Kidney epithelial cell (primary cell): ENCODE results near the gene PRR5. TPM values are rescaled to one million over a fixed set of nuclear protein-coding genes. Genes with fewer than 3 reads are reported as not detected.
A peak's percentile ranks its signal among the peaks of the same experiment; 100 is the strongest.
"Not testable (repeated sequence)": the region's sequence is repeated elsewhere in the genome, so short reads cannot be mapped to it uniquely, and the experiment has no call there.

Source experiments
- DNase-seq: peaks from one replicate; pipeline ENCODE4 v3.0.0-alpha.2; 2010; ENCODE audit warnings: low read depth
- H3K27me3 ChIP-seq: 2 replicates; pipeline ENCODE4 v1.6.0; 2011; ENCODE audit warnings: low read length; ENCODE audit not compliant: control insufficient read depth, insufficient read depth
- H3K36me3 ChIP-seq: 2 replicates; pipeline ENCODE4 v1.5.1; 2011; ENCODE audit warnings: low read length; ENCODE audit not compliant: control insufficient read depth, insufficient read depth
- H3K4me3 ChIP-seq: 2 replicates; pipeline ENCODE4 v1.5.1; 2011; ENCODE audit warnings: low read depth, mild to moderate bottlenecking, control low read depth, low read length
- CTCF ChIP-seq: IDR thresholded peaks from 2 replicates; pipeline ENCODE4 v1.5.1; 2011; ENCODE audit warnings: mild to moderate bottlenecking, moderate library complexity, low read length, control low read depth, inconsistent platforms; ENCODE audit not compliant: insufficient read depth, poor library complexity, severe bottlenecking
- total RNA-seq: library from RNA; depleted of rRNA; stranded (reverse); fragments of >200 nt; gene quantifications from 2 replicates; pipeline ENCODE4 v1.2.3, GENCODE V29; 2015

PRR5 gene
- total RNA-seq, 1 donor from 2014 or later, result 14.3 TPM

GRCh38 chr22:44670220-44670988 is 31.6 kb upstream of the PRR5 start:
- Histone ChIP-seq H3K4me3 (no peak overlapping the region), H3K27me3 (peaks cover 41% of the 10 kb centered on the region), H3K36me3 (no peaks in the 10 kb centered on the region)
- TF ChIP-seq CTCF, result no peak
- DNase-seq, result no peak

- no peak overlapping the region for H3K4me3 ChIP-seq
- DNase-seq, result peak; percentile 28
- peaks cover 42% of the 10 kb centered on the region for H3K27me3 ChIP-seq
- TF ChIP-seq CTCF, result no peak
- no peaks in the 10 kb centered on the region for H3K36me3 ChIP-seq
Observed at GRCh38 chr22:44671742-44672141, 30.3 kb upstream of the PRR5 start.

DNA sequence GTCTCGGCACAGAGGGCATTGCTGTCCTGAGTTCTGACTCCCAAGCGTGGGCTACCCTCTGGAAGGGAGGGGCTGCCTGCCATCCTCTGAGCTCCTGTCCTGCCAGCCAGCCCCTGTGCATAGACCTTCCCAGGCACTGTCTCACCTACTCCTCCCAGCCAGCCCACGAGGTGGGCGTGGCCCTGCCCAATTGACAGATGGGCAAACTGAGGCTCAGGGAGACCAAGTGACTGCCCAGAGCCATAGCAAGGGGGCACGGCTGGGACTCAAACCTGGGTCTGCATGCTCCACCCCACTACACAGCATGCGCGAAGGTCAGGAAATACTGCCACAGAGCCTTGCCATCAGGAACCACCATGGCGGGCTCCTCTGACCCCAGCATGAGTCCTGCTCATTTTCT is 29.4 kb upstream of the PRR5 start:
- Histone ChIP-seq H3K27me3 (peaks cover 36% of the 10 kb centered on the region), H3K36me3 (no peaks in the 10 kb centered on the region), H3K4me3 (no peak overlapping the region)
- no peak for DNase-seq
- TF ChIP-seq CTCF, result no peak

GRCh38 chr22:44673406-44673805 is 28.6 kb upstream of the PRR5 start:
- TF ChIP-seq CTCF, result no peak
- DNase-seq, result no peak
- no peak overlapping the region for H3K4me3 ChIP-seq
- H3K27me3 ChIP-seq, result peaks cover 32% of the 10 kb centered on the region
- H3K36me3 ChIP-seq, result no peaks in the 10 kb centered on the region

GRCh38 chr22:44676066-44676440 is 26.0 kb upstream of the PRR5 start:
- DNase-seq, H3K4me3 ChIP-seq, H3K36me3 ChIP-seq: not testable (repeated sequence)
- peaks cover 11% of the 10 kb centered on the region for H3K27me3 ChIP-seq

DNA sequence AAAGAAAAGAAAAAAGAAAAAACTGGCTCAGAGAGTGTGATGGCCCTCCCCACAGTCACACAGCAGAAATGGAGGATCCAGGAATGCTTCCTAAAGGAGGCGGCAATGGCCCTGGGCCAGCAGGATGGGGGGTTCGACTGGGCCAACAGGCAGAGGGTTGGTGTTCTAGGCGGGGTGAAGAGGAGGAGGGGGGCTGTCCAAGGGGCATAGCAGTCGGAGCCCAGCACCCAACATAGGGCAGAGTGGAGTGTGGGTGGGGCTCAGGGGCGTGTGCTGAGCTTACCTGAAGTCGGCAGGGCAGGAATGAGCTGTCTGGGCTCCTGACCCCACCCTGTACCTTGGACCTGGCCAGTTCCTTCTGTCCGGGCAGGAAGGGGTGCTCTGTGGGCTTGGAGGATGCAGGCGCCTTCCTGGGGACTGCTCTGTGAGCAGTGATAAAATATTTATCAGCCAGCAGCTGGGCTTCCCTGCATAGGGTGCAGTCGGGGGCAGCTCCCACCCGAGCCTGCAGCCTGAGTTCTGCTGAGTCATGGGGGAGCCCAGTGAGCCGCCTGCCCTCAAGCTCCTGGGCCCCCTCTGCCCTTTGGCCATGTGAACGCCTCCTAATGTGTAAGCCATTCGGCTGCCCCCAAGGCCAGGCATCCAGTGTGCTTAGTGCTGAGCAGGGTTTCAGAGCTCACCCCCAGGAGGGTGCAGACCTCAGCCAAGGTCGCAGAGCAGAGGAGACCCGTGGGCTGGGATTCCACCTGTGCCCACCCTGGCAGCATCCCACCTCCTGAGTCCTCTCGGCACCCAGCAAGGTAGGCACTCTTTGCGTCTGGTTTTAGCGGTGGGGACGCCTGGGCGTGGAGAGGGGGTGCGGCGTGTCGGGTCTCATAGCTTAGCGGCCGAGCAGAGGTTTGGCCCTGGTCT is 25.3 kb upstream of the PRR5 start:
- no peak for DNase-seq
- Histone ChIP-seq H3K36me3 (no peaks in the 10 kb centered on the region), H3K4me3 (no peak overlapping the region), H3K27me3 (peaks cover 7% of the 10 kb centered on the region)
- TF ChIP-seq CTCF, result no peak
